H7 (cell line): Measurements from ENCODE around the gene SLC10A1. TPM values are rescaled to one million over a fixed set of nuclear protein-coding genes. Genes with fewer than 3 reads are reported as not detected.

Source experiments
- DNase-seq: peaks from one replicate; pipeline ENCODE4 v3.0.0; 2012
- H3K27me3 ChIP-seq: 2 replicates; pipeline ENCODE4 v1.6.0; 2011; ENCODE audit warnings: mild to moderate bottlenecking, low read length; ENCODE audit not compliant: control insufficient read depth, insufficient read depth
- H3K36me3 ChIP-seq: replicated peaks from 2 replicates; pipeline ENCODE4 v1.5.1; 2011; ENCODE audit warnings: low read length; ENCODE audit not compliant: control insufficient read depth, insufficient read depth
- H3K4me3 ChIP-seq: 2 replicates; pipeline ENCODE4 v1.5.1; 2011; ENCODE audit warnings: low read depth, mild to moderate bottlenecking, control low read depth, low read length, moderate library complexity; ENCODE audit not compliant: insufficient read depth
- total RNA-seq: library from RNA; depleted of rRNA; stranded (reverse); fragments of >200 nt; shearing (Covaris generic); gene quantifications from 2 replicates; pipeline ENCODE4 v1.2.3, GENCODE V29; 2014

Gene SLC10A1
- total RNA-seq, 1 experiment from 2014 or later, result not detected

- no peak for DNase-seq
- Histone ChIP-seq H3K4me3 (no peak overlapping the region), H3K27me3 (no peaks in the 10 kb centered on the region), H3K36me3 (no peaks in the 10 kb centered on the region)
Observed at GRCh38 chr14:69794791-69795190, 2.2 kb downstream of the SLC10A1 start.

- no peak for DNase-seq
- Histone ChIP-seq H3K27me3 (no peaks in the 10 kb centered on the region), H3K36me3 (no peaks in the 10 kb centered on the region), H3K4me3 (no peak overlapping the region)
Observed at GRCh38 chr14:69792887-69793421, 4.1 kb downstream of the SLC10A1 start.

GRCh38 chr14:69789118-69789640 is 7.9 kb downstream of the SLC10A1 start:
- Histone ChIP-seq H3K4me3 (no peak overlapping the region), H3K27me3 (no peaks in the 10 kb centered on the region), H3K36me3 (no peaks in the 10 kb centered on the region; the same call in 1 of the 2 replicates)
- no peak for DNase-seq

GRCh38 chr14:69786603-69787002 is 10.4 kb downstream of the SLC10A1 start:
- H3K27me3 ChIP-seq, result no peaks in the 10 kb centered on the region
- DNase-seq, result no peak
- no peaks in the 10 kb centered on the region; the same call in 1 of the 2 replicates for H3K36me3 ChIP-seq

GRCh38 chr14:69784942-69785341 is 12.1 kb downstream of the SLC10A1 start:
- Histone ChIP-seq H3K27me3 (no peaks in the 10 kb centered on the region), H3K4me3 (no peak overlapping the region), H3K36me3 (no peaks in the 10 kb centered on the region; the same call in none of the 2 replicates)
- no peak for DNase-seq

More at GRCh38 chr14:69786603-69787002, 10.4 kb downstream of the SLC10A1 start:
- no peak overlapping the region for H3K4me3 ChIP-seq

GRCh38 chr14:69780952-69781351 is 16.1 kb downstream of the SLC10A1 start:
- H3K27me3 ChIP-seq, result no peaks in the 10 kb centered on the region
- H3K4me3 ChIP-seq, result no peak overlapping the region
- H3K36me3 ChIP-seq, result peaks cover 12% of the 10 kb centered on the region
- no peak for DNase-seq

GRCh38 chr14:69780092-69780491 is 16.9 kb downstream of the SLC10A1 start:
- DNase-seq, result no peak
- H3K27me3 ChIP-seq, result no peaks in the 10 kb centered on the region
- peaks cover 14% of the 10 kb centered on the region for H3K36me3 ChIP-seq
- H3K4me3 ChIP-seq, result no peak overlapping the region

GRCh38 chr14:69779088-69779487 is 18.0 kb downstream of the SLC10A1 start:
- Histone ChIP-seq H3K4me3 (no peak overlapping the region), H3K27me3 (no peaks in the 10 kb centered on the region), H3K36me3 (peaks cover 16% of the 10 kb centered on the region)
- no peak for DNase-seq

GRCh38 chr14:69776875-69777453 is 20.1 kb downstream of the SLC10A1 start:
- DNase-seq, result no peak
- no peak overlapping the region for H3K4me3 ChIP-seq
- peaks cover 22% of the 10 kb centered on the region for H3K36me3 ChIP-seq
- H3K27me3 ChIP-seq, result no peaks in the 10 kb centered on the region

GRCh38 chr14:69775012-69775411 is 22.0 kb downstream of the SLC10A1 start:
- H3K36me3 ChIP-seq, result peaks cover 37% of the 10 kb centered on the region
- H3K4me3 ChIP-seq, result no peak overlapping the region
- H3K27me3 ChIP-seq, result no peaks in the 10 kb centered on the region
- no peak for DNase-seq

GRCh38 chr14:69773571-69774276 is 23.3 kb downstream of the SLC10A1 start:
- no peak for DNase-seq
- no peaks in the 10 kb centered on the region for H3K27me3 ChIP-seq
- H3K36me3 ChIP-seq, result peaks cover 49% of the 10 kb centered on the region

GRCh38 chr14:69772082-69773017 is 24.7 kb downstream of the SLC10A1 start:
- no peak for DNase-seq
- Histone ChIP-seq H3K27me3 (no peaks in the 10 kb centered on the region), H3K36me3 (peaks cover 48% of the 10 kb centered on the region), H3K4me3 (no peak overlapping the region)

More at GRCh38 chr14:69773571-69774276, 23.3 kb downstream of the SLC10A1 start:
- H3K4me3 ChIP-seq, result no peak overlapping the region

- DNase-seq, result no peak
- Histone ChIP-seq H3K36me3 (peaks cover 44% of the 10 kb centered on the region), H3K27me3 (no peaks in the 10 kb centered on the region), H3K4me3 (no peak overlapping the region)
Observed at GRCh38 chr14:69771136-69771535, 25.9 kb downstream of the SLC10A1 start.

- no peaks in the 10 kb centered on the region for H3K27me3 ChIP-seq
- H3K4me3 ChIP-seq, result no peak overlapping the region
- H3K36me3 ChIP-seq, result peaks cover 44% of the 10 kb centered on the region
- DNase-seq, result no peak
Observed at GRCh38 chr14:69770559-69770958, 26.5 kb downstream of the SLC10A1 start.
